ENCODE data around the gene IFITM10.

GRCh38 chr11:1749395-1750351 lies 722 bp downstream of the IFITM10 start:
- TF ChIP-seq POLR2A (IDR thresholded peaks at IDR 0.05) (no peak), CTCF (IDR thresholded peaks at IDR 0.05) (no peak), EP300 (IDR thresholded peaks at IDR 0.05) (no peak), POLR2AphosphoS5 (IDR thresholded peaks at IDR 0.05) (no peak)
